Naive thymus-derived CD4-positive, alpha-beta T cell (primary cell): ENCODE results near the gene SURF4. TPM values are rescaled to one million over a fixed set of nuclear protein-coding genes. Genes with fewer than 3 reads are reported as not detected.

Experiments used
- ATAC-seq: fragments of 150-1000 bp; cut with Tn5 transposase; 2 replicates; pipeline ENCODE4 v1.10.0; 2021; ENCODE audit warnings: mild to moderate bottlenecking, moderate library complexity
- CTCF ChIA-PET: fragments of 350-600 bp; sonication (Branson Sonifier 250); formaldehyde crosslinking; loops from one replicate; lab custom pipeline; 2021; ENCODE audit warnings: antibody characterized with exemption; lab: Charles Lee
- POLR2A ChIA-PET: fragments of 350-600 bp; sonication (Branson Sonifier 250); formaldehyde crosslinking; loops from one replicate; lab custom pipeline; 2021; ENCODE audit warnings: antibody characterized with exemption, inconsistent platforms; lab: Charles Lee
- DNase-seq, 9 donors: peaks; one replicate each; pipeline versions ENCODE4 v3.0.0 to v3.0.0-alpha.2; 2020 to 2022; ENCODE audit warnings: mixed read lengths in 1 of 9
- H3K27ac ChIP-seq: one replicate; pipeline ENCODE4 v1.7.0; 2013; ENCODE audit warnings: mild to moderate bottlenecking, low read depth, low read length, moderate library complexity
- H3K27me3 ChIP-seq, 2 donors: one replicate each; pipeline ENCODE4 v1.7.0; 2013; ENCODE audit warnings: low read length in 2 of 2, mild to moderate bottlenecking in 2 of 2, moderate library complexity in 2 of 2; ENCODE audit not compliant: control insufficient read depth in 2 of 2, insufficient read depth in 2 of 2
- H3K36me3 ChIP-seq, 3 experiments: 1 replicate in 2 of 3; 2 replicates in 1 of 3; pipeline ENCODE4 v1.7.0; 2013; ENCODE audit warnings: low read length in 3 of 3, mild to moderate bottlenecking in 3 of 3, moderate library complexity in 1 of 3; ENCODE audit not compliant: insufficient read depth in 3 of 3, control insufficient read depth in 2 of 3
- H3K4me1 ChIP-seq, 2 donors: one replicate each; pipeline ENCODE4 v1.7.0; 2013; ENCODE audit warnings: low read length in 2 of 2, mild to moderate bottlenecking in 2 of 2, moderate library complexity in 1 of 2; ENCODE audit not compliant: control insufficient read depth in 2 of 2, insufficient read depth in 2 of 2
- H3K4me3 ChIP-seq: 2 replicates; pipeline ENCODE4 v1.7.0; 2013; ENCODE audit warnings: mild to moderate bottlenecking, low read length
- H3K9me3 ChIP-seq, 3 experiments: 1 replicate in 2 of 3; 2 replicates in 1 of 3; pipeline ENCODE4 v1.7.0; 2013; ENCODE audit warnings: low read length in 3 of 3; ENCODE audit not compliant: control insufficient read depth in 2 of 3
- H3K27ac Mint-ChIP-seq, 9 donors: one replicate each; pipeline ENCODE4 v1.8.0; 2020 to 2022; ENCODE audit warnings: mixed read lengths in 9 of 9, mild to moderate bottlenecking in 8 of 9, moderate library complexity in 5 of 9, inconsistent platforms in 2 of 9
- H3K27me3 Mint-ChIP-seq, 5 donors: one replicate each; pipeline ENCODE4 v1.8.0; 2021 to 2022; ENCODE audit warnings: mixed read lengths in 5 of 5, mild to moderate bottlenecking in 1 of 5
- H3K36me3 Mint-ChIP-seq, 5 donors: one replicate each; pipeline ENCODE4 v1.8.0; 2020 to 2022; ENCODE audit warnings: mixed read lengths in 5 of 5, mild to moderate bottlenecking in 3 of 5, inconsistent platforms in 1 of 5
- H3K4me1 Mint-ChIP-seq, 7 donors: one replicate each; pipeline ENCODE4 v1.8.0; 2020 to 2022; ENCODE audit warnings: mixed read lengths in 7 of 7, mild to moderate bottlenecking in 3 of 7, inconsistent platforms in 1 of 7
- H3K4me3 Mint-ChIP-seq, 10 donors: one replicate each; pipeline ENCODE4 v1.8.0; 2020 to 2022; ENCODE audit warnings: mild to moderate bottlenecking in 10 of 10, mixed read lengths in 10 of 10, moderate library complexity in 6 of 10, inconsistent platforms in 2 of 10
- H3K9me3 Mint-ChIP-seq, 11 donors: one replicate each; pipeline ENCODE4 v1.8.0; 2020 to 2022; ENCODE audit warnings: mixed read lengths in 11 of 11, mild to moderate bottlenecking in 4 of 11, inconsistent platforms in 1 of 11, moderate library complexity in 1 of 11
- intact Hi-C, 2 donors: fragments of 100-400 bp; cut with micrococcal nuclease; formaldehyde crosslinking; loops; one replicate each; pipeline ENCODE4 v1.15.1; 2023
- polyA plus RNA-seq, 2 donors: library from polyadenylated mRNA; unstranded; fragments of 300-500 nt; fragmentation: Illumina TruSeq; gene quantifications; one replicate each; pipeline ENCODE4 v1.2.3, GENCODE V29; 2021
- total RNA-seq, 6 experiments: library from RNA in 5 of 6; stranded (reverse) in 5 of 6; gene quantifications; 1 replicate in 5 of 6; 2 replicates in 1 of 6; pipeline ENCODE4 v1.2.3 and lab custom pipeline; 2021 to 2026

The SURF4 gene
- total and polyA plus RNA-seq, 7 experiments from 2014 or later, result 72.5 to 196 (median 78.9) TPM

DNA sequence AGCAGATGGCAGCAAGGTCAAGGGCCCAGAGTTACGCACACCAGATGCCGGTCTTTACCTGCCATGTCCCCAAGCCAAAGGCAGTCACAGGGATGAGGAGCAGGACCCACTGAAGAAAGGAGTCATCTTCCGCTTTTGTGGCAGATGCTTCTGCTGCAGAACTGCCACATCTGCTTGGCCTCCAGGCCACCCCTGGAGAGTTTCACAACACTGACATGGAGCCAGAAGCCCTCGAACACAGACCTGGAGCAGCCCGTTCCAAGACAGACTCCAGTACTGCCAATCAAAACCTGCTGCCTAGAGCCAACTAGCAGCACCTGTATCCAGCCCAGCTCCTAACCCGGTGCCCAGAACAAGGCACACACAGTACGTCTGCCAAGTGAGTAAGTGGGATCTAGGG lies 21.1 kb downstream of the SURF4 start:
- Mint-ChIP-seq H3K4me3 (peak overlapping the region; percentile 80 to 94 (median 89)), H3K27me3 (no peaks in the 10 kb centered on the region), H3K4me1 (peaks cover 24 to 51% (median 32%) of the 10 kb centered on the region in 7 donors), H3K36me3 (peaks cover 0 to 39% (median 24%) of the 10 kb centered on the region in 5 donors), H3K9me3 (no peaks in the 10 kb centered on the region), H3K27ac (peak overlapping the region in 5 of 9 donors; percentile 19 to 91 (median 88))
- peaks cover 12 to 28% of the 10 kb centered on the region in 2 donors for H3K4me1 ChIP-seq
- intact Hi-C loops, result loop anchor here (5.0 kb wide), 3 partner anchors 167 to 232 kb away; partner anchors contain the start of gene RALGDS (in 1 of the 2)
- no peak overlapping the region for H3K4me3 ChIP-seq
- no peak overlapping the region for H3K27ac ChIP-seq
- DNase-seq (no peak), ATAC-seq (no peak)
- H3K36me3 ChIP-seq, result peaks cover 20 to 76% (median 27%) of the 10 kb centered on the region in 3 experiments
- no peaks in the 10 kb centered on the region for H3K27me3 ChIP-seq
- ChIA-PET CTCF (no interaction called here), POLR2A (interaction anchor here (1.0 to 10.5 kb wide), 3 partner anchors 12 to 128 kb away, joined by 4 to 185 read pairs (median 15); partner anchors contain the start of gene SURF4)
- H3K9me3 ChIP-seq, result no peaks in the 10 kb centered on the region

DNA sequence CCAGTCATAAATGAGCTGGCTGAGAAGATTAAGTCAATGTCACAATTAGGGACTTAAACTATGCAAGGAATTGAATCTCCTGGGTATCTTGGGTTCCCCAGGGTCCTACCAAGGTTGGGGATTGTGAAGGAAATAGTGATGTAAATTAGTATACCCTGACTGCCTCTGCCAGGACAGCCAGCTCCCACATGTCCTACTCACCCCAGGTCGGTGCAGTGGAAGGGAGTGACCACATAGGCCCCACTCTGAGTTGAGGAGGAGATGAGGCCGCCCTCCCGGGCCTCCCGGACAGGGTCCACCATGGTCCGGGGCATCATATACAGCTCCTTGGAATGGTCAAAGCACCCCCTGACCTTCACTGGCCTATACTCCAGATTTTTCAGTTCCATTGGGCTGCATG lies 22.3 kb downstream of the SURF4 start:
- POLR2A ChIA-PET, result interaction anchor here (0.7 to 10.5 kb wide), 2 partner anchors 16 to 23 kb away, joined by 3 to 185 read pairs; partner anchors contain the start of gene SURF4
- Mint-ChIP-seq H3K4me3 (peak overlapping the region in 2 of 10 donors; percentile 36 to 64), H3K9me3 (peaks cover 0 to 2% (median 0%) of the 10 kb centered on the region in 11 donors), H3K36me3 (peaks cover 6 to 46% (median 36%) of the 10 kb centered on the region in 5 donors), H3K4me1 (peaks cover 26 to 56% (median 39%) of the 10 kb centered on the region in 7 donors), H3K27ac (peak overlapping the region in 5 of 9 donors; percentile 14 to 61 (median 47)), H3K27me3 (no peaks in the 10 kb centered on the region)
- Histone ChIP-seq H3K27ac (no peak overlapping the region), H3K36me3 (peaks cover 20 to 74% (median 31%) of the 10 kb centered on the region in 3 experiments), H3K9me3 (no peaks in the 10 kb centered on the region), H3K4me1 (peaks cover 21 to 35% of the 10 kb centered on the region in 2 donors), H3K4me3 (no peak overlapping the region), H3K27me3 (no peaks in the 10 kb centered on the region)
- DNase-seq, result no peak
- ATAC-seq, result no peak
- intact Hi-C loops, result no loop called here
- CTCF ChIA-PET, result interaction anchor here (3.3 kb wide), 1 partner anchor 17 kb away, joined by 11 read pairs; no protein-coding TSS in a partner anchor

DNA sequence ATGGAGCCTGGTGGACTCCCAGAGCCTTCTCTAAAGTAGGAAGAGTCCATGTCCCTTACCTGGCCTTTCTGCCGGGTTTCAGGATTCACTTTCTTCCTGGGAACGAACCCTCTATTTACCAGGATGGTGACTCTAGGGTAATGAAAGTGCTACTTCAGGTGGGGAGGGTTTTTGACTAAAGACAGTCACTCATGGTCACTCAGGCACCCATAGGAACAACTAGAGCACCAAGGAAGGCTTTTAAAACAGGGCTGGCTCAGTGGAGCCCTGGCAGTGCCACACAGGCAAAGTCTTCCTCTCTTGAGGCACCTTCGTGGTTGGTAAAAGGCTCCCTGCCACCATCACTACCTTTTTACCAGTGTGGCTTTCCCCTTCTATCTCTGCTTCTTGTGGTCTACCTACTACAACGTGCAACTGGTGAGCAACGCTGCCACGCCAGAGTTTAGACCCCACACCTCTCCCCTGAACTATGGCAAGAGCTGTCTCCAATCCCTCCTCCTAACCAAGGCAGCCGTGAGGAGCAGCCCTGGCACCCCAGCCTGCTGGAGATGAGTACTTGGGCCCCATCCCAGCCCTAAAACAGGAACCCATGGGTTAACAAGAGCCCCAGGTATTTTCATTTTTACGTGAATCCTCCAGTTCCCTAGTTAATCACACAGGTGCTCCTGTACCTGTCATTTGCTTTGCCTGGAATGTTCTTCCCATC lies 23.1 kb downstream of the SURF4 start:
- Mint-ChIP-seq H3K36me3 (peaks cover 8 to 42% (median 38%) of the 10 kb centered on the region in 5 donors), H3K27ac (peak overlapping the region in 6 of 9 donors; percentile 14 to 81 (median 55)), H3K4me3 (peak overlapping the region in 1 of 10 donors; percentile 13), H3K4me1 (peaks cover 20 to 55% (median 38%) of the 10 kb centered on the region in 7 donors), H3K9me3 (peaks cover 0 to 2% (median 0%) of the 10 kb centered on the region in 11 donors), H3K27me3 (peaks cover 0 to 2% (median 0%) of the 10 kb centered on the region in 5 donors)
- DNase-seq (no peak), ATAC-seq (no peak)
- Histone ChIP-seq H3K36me3 (peaks cover 20 to 74% (median 31%) of the 10 kb centered on the region in 3 experiments), H3K27me3 (no peaks in the 10 kb centered on the region), H3K4me1 (peaks cover 17 to 28% of the 10 kb centered on the region in 2 donors), H3K27ac (no peak overlapping the region), H3K4me3 (no peak overlapping the region), H3K9me3 (no peaks in the 10 kb centered on the region)
- ChIA-PET CTCF (interaction anchor here (3.3 kb wide), 1 partner anchor 18 kb away, joined by 11 read pairs; no protein-coding TSS in a partner anchor), POLR2A (interaction anchor here (0.7 to 10.5 kb wide), 2 partner anchors 16 to 24 kb away, joined by 3 to 185 read pairs; partner anchors contain the start of gene SURF4)
- intact Hi-C loops, result no loop called here

DNA sequence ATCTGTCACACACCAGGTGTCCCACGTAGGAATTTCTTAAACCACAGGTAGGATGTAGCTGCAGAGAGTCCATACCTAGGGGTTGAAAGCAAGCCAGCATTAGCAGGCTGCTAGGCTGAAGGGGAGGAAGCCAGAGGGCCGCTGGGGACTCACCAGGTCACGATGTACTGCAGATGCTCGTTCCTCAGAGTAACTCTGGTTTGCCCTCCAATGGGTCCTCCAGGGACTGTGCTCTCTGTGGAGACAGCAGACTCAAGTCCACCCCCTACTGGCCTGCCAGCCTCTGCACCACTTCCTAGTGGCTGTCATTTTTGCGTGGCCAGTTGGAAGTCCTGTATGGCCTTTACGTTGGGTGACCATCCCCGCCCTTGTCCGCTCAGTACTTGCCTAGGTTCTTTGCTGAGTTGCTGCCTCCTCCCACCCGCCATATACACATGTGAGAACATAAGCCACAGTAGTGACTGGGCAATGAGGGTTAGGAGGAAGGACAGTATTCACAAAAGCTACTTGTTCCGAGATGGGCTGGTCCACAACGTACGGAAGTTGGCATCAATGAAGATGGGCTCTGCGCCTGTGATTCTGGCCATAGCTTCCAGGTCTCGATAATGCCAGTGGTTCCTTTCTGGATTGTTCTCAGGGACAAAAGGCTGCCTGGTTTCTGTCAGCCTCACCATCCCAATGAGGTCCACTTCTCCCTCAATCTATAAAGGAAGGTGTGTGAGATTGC lies 23.8 kb downstream of the SURF4 start:
- H3K4me1 Mint-ChIP-seq, result peaks cover 15 to 50% (median 34%) of the 10 kb centered on the region in 7 donors
- Histone ChIP-seq H3K4me3 (no peak overlapping the region), H3K36me3 (peaks cover 20 to 72% (median 31%) of the 10 kb centered on the region in 3 experiments), H3K4me1 (peaks cover 9 to 22% of the 10 kb centered on the region in 2 donors), H3K27ac (no peak overlapping the region), H3K9me3 (no peaks in the 10 kb centered on the region), H3K27me3 (no peaks in the 10 kb centered on the region)
- H3K27me3 Mint-ChIP-seq, result peaks cover 0 to 2% (median 0%) of the 10 kb centered on the region in 5 donors
- H3K27ac Mint-ChIP-seq, result peak overlapping the region in 2 of 9 donors; percentile 10 to 52
- peaks cover 0 to 2% (median 0%) of the 10 kb centered on the region in 11 donors for H3K9me3 Mint-ChIP-seq
- DNase-seq (peak in 4 of 9 donors; percentile 17 to 44 (median 26)), ATAC-seq (no peak)
- CTCF ChIA-PET, result interaction anchor here (3.3 kb wide), 1 partner anchor 19 kb away, joined by 11 read pairs; no protein-coding TSS in a partner anchor
- POLR2A ChIA-PET, result interaction anchor here (0.7 to 10.5 kb wide), 3 partner anchors 8 to 17 kb away, joined by 3 to 185 read pairs (median 4); partner anchors contain the start of gene SURF4
- H3K4me3 Mint-ChIP-seq, result no peak overlapping the region
- intact Hi-C loops, result no loop called here
- peaks cover 8 to 42% (median 36%) of the 10 kb centered on the region in 5 donors for H3K36me3 Mint-ChIP-seq

DNA sequence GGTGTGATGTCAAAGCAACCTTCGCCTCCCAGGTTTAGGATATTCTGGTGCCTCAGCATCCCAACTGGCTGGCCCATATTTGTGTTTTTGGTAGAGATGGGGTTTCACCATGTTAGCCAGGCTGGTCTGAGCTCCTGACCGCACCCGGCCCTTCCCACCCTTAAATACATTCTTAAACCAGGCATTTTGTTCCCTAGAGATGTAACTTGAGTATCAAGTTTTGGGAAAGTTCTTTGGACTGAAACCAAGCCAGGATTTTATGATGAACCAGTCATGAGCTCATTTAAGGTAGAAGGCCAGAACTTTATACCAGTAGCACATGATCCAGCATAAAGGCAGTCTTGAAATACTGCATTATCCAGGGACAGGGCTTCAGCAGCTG lies 24.3 kb downstream of the SURF4 start:
- ChIA-PET POLR2A (interaction anchor here (1.1 to 10.5 kb wide), 2 partner anchors 11 to 18 kb away, joined by 4 to 185 read pairs; partner anchors contain the start of gene SURF4), CTCF (interaction anchor here (3.3 kb wide), 1 partner anchor 19 kb away, joined by 11 read pairs; no protein-coding TSS in a partner anchor)
- no peak for DNase-seq
- Mint-ChIP-seq H3K27me3 (peaks cover 0 to 2% (median 0%) of the 10 kb centered on the region in 5 donors), H3K9me3 (peaks cover 0 to 2% (median 0%) of the 10 kb centered on the region in 11 donors), H3K27ac (peak overlapping the region in 1 of 9 donors; percentile 52), H3K4me3 (no peak overlapping the region), H3K4me1 (peaks cover 19 to 54% (median 38%) of the 10 kb centered on the region in 7 donors), H3K36me3 (peaks cover 8 to 42% (median 38%) of the 10 kb centered on the region in 5 donors)
- Histone ChIP-seq H3K27ac (no peak overlapping the region), H3K4me3 (no peak overlapping the region), H3K27me3 (no peaks in the 10 kb centered on the region), H3K9me3 (no peaks in the 10 kb centered on the region), H3K36me3 (peaks cover 20 to 68% (median 31%) of the 10 kb centered on the region in 3 experiments), H3K4me1 (peaks cover 13 to 26% of the 10 kb centered on the region in 2 donors)
- intact Hi-C loops, result no loop called here
- no peak for ATAC-seq
